GM12878 (cell line): ENCODE results near the gene ACO1. TPM values are rescaled to one million over a fixed set of nuclear protein-coding genes. Genes with fewer than 3 reads are reported as not detected.

Source experiments
- ATAC-seq: fragments of 200-7000 bp; cut with Tn5 transposase; 3 replicates; pipeline ENCODE4 v1.9.1; 2020; ENCODE audit warnings: mild to moderate bottlenecking, moderate library complexity
- BruUV-seq: library from RNA; stranded (reverse); fragments of 400-500 nt; replicated peaks from 2 replicates; lab custom pipeline; 2021; lab: Mats Ljungman, UMichigan
- CTCF ChIA-PET: fragments of 300-600 bp; sonication (Branson Sonifier 250); formaldehyde crosslinking; extraction: SDS; loops from one replicate; lab custom pipeline; 2021; ENCODE audit warnings: inconsistent platforms; lab: Yijun Ruan, JAX
- POLR2A ChIA-PET: fragments of 350-600 bp; formaldehyde crosslinking; extraction: SDS; loops from one replicate; lab custom pipeline; 2021; ENCODE audit warnings: inconsistent platforms; lab: Charles Lee
- RAD21 ChIA-PET: fragments of 300-600 bp; sonication (Branson Sonifier 250); formaldehyde crosslinking; loops from one replicate; lab custom pipeline; 2023; ENCODE audit warnings: antibody characterized with exemption; ENCODE audit not compliant: unreplicated experiment; lab: Charles Lee
- SMC1A ChIA-PET: fragments of 300-600 bp; sonication (Branson Sonifier 250); formaldehyde crosslinking; loops from one replicate; lab custom pipeline; 2023; ENCODE audit not compliant: unreplicated experiment, uncharacterized antibody; lab: Charles Lee
- DNase-seq: peaks from one replicate; pipeline ENCODE4 v3.0.0-alpha.2; 2011; ENCODE audit warnings: low read depth, low spot score
- FAIRE-seq: peaks from 3 replicates; lab custom pipeline; 2011; peaks lifted over from hg19 to GRCh38; lab: Jason Lieb, UNC
- H2AFZ ChIP-seq: 2 replicates; pipeline ENCODE4 v1.6.0; 2011; ENCODE audit warnings: low read depth, low read length, control low read depth; ENCODE audit not compliant: control insufficient read depth
- H3K27ac ChIP-seq: 2 replicates; pipeline ENCODE4 v1.5.1; 2011; ENCODE audit warnings: control low read depth; ENCODE audit not compliant: control insufficient read depth, insufficient read depth
- H3K27me3 ChIP-seq, 2 experiments: replicated peaks in 1 of 2; 2 replicates each; pipeline versions ENCODE4 v1.6.0 to v1.6.1; 2011; ENCODE audit warnings: low read length in 1 of 2; ENCODE audit not compliant: control insufficient read depth in 2 of 2, insufficient read depth in 2 of 2
- H3K36me3 ChIP-seq, 2 experiments: 2 replicates each; pipeline ENCODE4 v1.5.1; 2011; ENCODE audit warnings: low read length in 1 of 2; ENCODE audit not compliant: control insufficient read depth in 2 of 2, insufficient read depth in 2 of 2
- H3K4me1 ChIP-seq: 2 replicates; pipeline ENCODE4 v1.6.1; 2011; ENCODE audit warnings: mild to moderate bottlenecking, low read length, moderate library complexity, mixed read lengths; ENCODE audit not compliant: control insufficient read depth, insufficient read depth
- H3K4me2 ChIP-seq: 2 replicates; pipeline ENCODE4 v1.6.0; 2011; ENCODE audit warnings: control low read depth; ENCODE audit not compliant: control insufficient read depth, insufficient read depth
- H3K4me3 ChIP-seq: fragments of 200-600 bp; sonication (generic); 2 replicates; pipeline ENCODE4 v1.5.1; 2016
- H3K79me2 ChIP-seq: 2 replicates; pipeline ENCODE4 v1.6.0; 2011; ENCODE audit warnings: low read length; ENCODE audit not compliant: control insufficient read depth, insufficient read depth
- H3K9ac ChIP-seq: 2 replicates; pipeline ENCODE4 v1.8.0; 2011; ENCODE audit warnings: low read length, control low read depth, mixed read lengths; ENCODE audit not compliant: control insufficient read depth, insufficient read depth
- H3K9me3 ChIP-seq: replicated peaks from 3 replicates; pipeline ENCODE4 v1.5.1; 2011; ENCODE audit warnings: mild to moderate bottlenecking, low read length; ENCODE audit not compliant: control insufficient read depth, insufficient read depth
- H4K20me1 ChIP-seq: 2 replicates; pipeline ENCODE4 v1.6.0; 2011; ENCODE audit not compliant: control insufficient read depth, insufficient read depth
- EGR1 ChIP-seq, 2 experiments: IDR thresholded peaks; 1 replicate in 1 of 2; 2 replicates in 1 of 2; pipeline ENCODE4 v1.6.1; 2011 to 2012; ENCODE audit warnings: low read depth in 2 of 2, low read length in 2 of 2, borderline replicate concordance in 1 of 2, mild to moderate bottlenecking in 1 of 2, moderate library complexity in 1 of 2
- NR2C1 ChIP-seq: fragments of 450-650 bp; IDR thresholded peaks from 2 replicates; pipeline ENCODE4 v1.6.1; 2017; ENCODE audit warnings: antibody characterized with exemption, mild to moderate bottlenecking, moderate library complexity
- PAX5 ChIP-seq: IDR thresholded peaks from 2 replicates; pipeline ENCODE4 v1.6.1; 2011; ENCODE audit warnings: low read depth, low read length, borderline replicate concordance
- SMAD1 ChIP-seq: fragments of 450-650 bp; IDR thresholded peaks from 2 replicates; pipeline ENCODE4 v1.6.1; 2018; ENCODE audit warnings: mild to moderate bottlenecking, low read depth; ENCODE audit not compliant: partially characterized antibody
- ZSCAN29 ChIP-seq: fragments of 450-650 bp; IDR thresholded peaks from 2 replicates; pipeline ENCODE4 v1.6.1; 2017; ENCODE audit warnings: mild to moderate bottlenecking, moderate library complexity
- ZZZ3 ChIP-seq: IDR thresholded peaks from 2 replicates; pipeline ENCODE4 v1.6.1; 2011; ENCODE audit warnings: low read depth; ENCODE audit not compliant: control insufficient read depth, insufficient read length
- WGBS: methylation state at CpG from one replicate; pipeline ENCODE4 v1.1.6; 2016; ENCODE audit warnings: low lambda C conversion rate; ENCODE audit not compliant: insufficient replicate concordance, insufficient coverage; ENCODE audit errors: missing lambda C conversion rate; 5-methylcytosine and 5-hydroxymethylcytosine counted together
- in situ Hi-C: fragments of 300-500 bp; cut with MboI; formaldehyde crosslinking; loops from 9 replicates; pipeline ENCODE4 v1.14.3; 2018; ENCODE audit warnings: mixed read lengths
- intact Hi-C: fragments of 100-400 bp; cut with micrococcal nuclease; formaldehyde crosslinking; loops from one replicate; pipeline ENCODE4 v1.14.2; 2022; ENCODE audit not compliant: unreplicated experiment
- polyA plus RNA-seq, 11 experiments: library from polyadenylated mRNA; depleted of rRNA in 4 of 11; unstranded in 6 of 11; stranded (reverse) in 5 of 11; fragments of >200 nt; fragmentation: Nextera tagmentation in 4 of 11; fragmentation: Illumina TruSeq in 1 of 11; extraction: Ambion mirVana in 4 of 11; extraction: Trizol in 1 of 11; gene quantifications; 1 replicate in 1 of 11; 2 replicates in 10 of 11; pipeline versions ENCODE4 v1.2.1 to v1.2.3, GENCODE V29; 2011 to 2016; ENCODE audit warnings: inconsistent platforms in 2 of 11, missing spikeins in 2 of 11, low read depth in 1 of 11
- total RNA-seq, 4 experiments: library from RNA; depleted of rRNA in 3 of 4; stranded (reverse); fragments of >200 nt in 3 of 4; fragmentation: Illumina TruSeq in 1 of 4; extraction: Trizol in 1 of 4; gene quantifications; 2 replicates each; pipeline versions ENCODE4 v1.2.1 to v1.2.3, GENCODE V29; 2013 to 2021
- TF ChIP-seq, protein P1 (sequence below): fragments of 150-350 bp; IDR thresholded peaks from 2 replicates; pipeline ENCODE4 v1.6.1; 2014; ENCODE audit warnings: mild to moderate bottlenecking, low read depth, low read length
- TF ChIP-seq, protein P2 (sequence below): IDR thresholded peaks from 2 replicates; pipeline ENCODE4 v1.6.1; 2011; ENCODE audit warnings: borderline replicate concordance, low read depth, mild to moderate bottlenecking, moderate library complexity, mixed read lengths, low read length; ENCODE audit not compliant: insufficient read depth; ENCODE audit errors: extremely low read length
- TF ChIP-seq, protein P3 (sequence below): IDR thresholded peaks from 2 replicates; pipeline ENCODE4 v1.6.1; 2011; ENCODE audit warnings: mild to moderate bottlenecking, low read depth, low read length, moderate library complexity; ENCODE audit not compliant: insufficient replicate concordance

The ACO1 gene
- total and polyA plus RNA-seq, 10 of the 15 experiments (the other 5 are each of a cell fraction or from before 2014, with no cell fraction given), result 0.21 to 6.5 (median 3.3) TPM

DNA sequence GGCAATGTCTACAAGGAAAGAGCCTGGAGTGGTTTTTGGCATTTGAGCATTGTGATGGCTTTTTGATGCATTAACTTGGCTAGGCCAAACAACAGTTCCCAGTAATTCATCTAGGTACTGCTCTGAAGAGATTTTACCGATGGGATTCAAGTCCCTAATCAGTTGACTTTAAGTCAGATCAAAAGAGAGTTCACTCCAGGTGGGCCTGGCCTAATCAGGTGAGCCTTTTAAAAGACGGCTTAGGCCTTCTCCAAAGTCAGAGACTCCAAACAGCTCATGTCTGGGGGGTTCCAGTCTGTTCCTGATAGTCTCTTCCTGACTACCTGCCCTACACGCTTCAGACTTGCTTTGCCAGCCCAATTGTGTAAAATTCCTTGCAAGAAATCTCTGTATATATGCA is 87.9 kb downstream of the ACO1 start:
- ChIA-PET POLR2A (no interaction called here), SMC1A (no interaction called here), CTCF (interaction anchor here (1.6 kb wide), 1 partner anchor 108 kb away, joined by 5 read pairs; no protein-coding TSS in a partner anchor), RAD21 (no interaction called here)
- no peaks in the 10 kb centered on the region for H4K20me1 ChIP-seq
- H3K27me3 ChIP-seq, result no peaks in the 10 kb centered on the region
- intact Hi-C loops, result loop anchor here (5.0 kb wide), 1 partner anchor 85 kb away; no protein-coding TSS in a partner anchor
- in situ Hi-C loops, result no loop called here
- no peak overlapping the region for H3K27ac ChIP-seq
- H3K4me3 ChIP-seq, result no peak overlapping the region
- WGBS, result 97% methylated on average over 3 of the region's 3 CpGs
- H2AFZ ChIP-seq, result no peak overlapping the region
- no peak for FAIRE-seq
- no TSS peak for BruUV-seq
- no peak overlapping the region for H3K9ac ChIP-seq
- no peaks in the 10 kb centered on the region for H3K9me3 ChIP-seq
- peaks cover 0 to 7% of the 10 kb centered on the region in 2 experiments; a peak in 2 of 4 replicates for H3K36me3 ChIP-seq
- TF ChIP-seq PAX5, result no peak
- no peak for TF ChIP-seq EGR1 (IDR thresholded peaks at IDR 0.05; ENCODE audit: borderline replicate concordance in 1 of 2, low read depth in 2 of 2, low read length in 2 of 2)
- H3K79me2 ChIP-seq, result no peaks in the 10 kb centered on the region
- DNase-seq, result no peak
- no peaks in the 10 kb centered on the region for H3K4me1 ChIP-seq
- H3K4me2 ChIP-seq, result no peak overlapping the region
- no peak for ATAC-seq

DNA sequence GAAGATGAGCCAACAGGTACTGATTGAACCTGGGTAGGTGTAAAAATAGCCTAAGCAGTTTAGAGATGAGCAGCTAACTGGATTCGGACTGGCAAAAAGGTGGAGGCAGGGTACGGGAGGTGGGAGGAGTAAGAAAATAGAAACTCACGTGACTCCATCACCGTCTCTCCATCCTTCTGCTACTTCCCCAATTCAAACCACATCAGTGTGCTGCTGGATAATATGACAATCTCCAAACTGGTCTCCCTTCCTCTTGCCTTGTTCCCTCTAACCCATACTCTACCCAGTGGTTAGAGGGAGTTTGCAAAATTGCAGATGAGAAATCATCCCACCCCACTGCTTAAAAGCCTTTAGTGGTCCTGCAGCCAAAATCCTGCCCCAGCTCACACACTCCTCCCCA is 98.9 kb downstream of the ACO1 start:
- WGBS, result 98% methylated on average over 4 of the region's 4 CpGs
- Histone ChIP-seq H2AFZ (no peak overlapping the region), H3K27ac (no peak overlapping the region), H3K4me2 (no peak overlapping the region), H3K79me2 (no peaks in the 10 kb centered on the region), H3K4me3 (no peak overlapping the region), H3K9ac (no peak overlapping the region), H4K20me1 (no peaks in the 10 kb centered on the region), H3K9me3 (no peaks in the 10 kb centered on the region), H3K4me1 (no peaks in the 10 kb centered on the region), H3K27me3 (no peaks in the 10 kb centered on the region), H3K36me3 (peaks cover 0 to 19% of the 10 kb centered on the region in 2 experiments; a peak in 3 of 4 replicates)
- RAD21 ChIA-PET, result no interaction called here
- BruUV-seq, result no TSS peak
- SMC1A ChIA-PET, result interaction anchor here (0.5 kb wide), 1 partner anchor 67 kb away, joined by 3 read pairs; no protein-coding TSS in a partner anchor
- POLR2A ChIA-PET, result no interaction called here
- TF ChIP-seq, protein P1, sequence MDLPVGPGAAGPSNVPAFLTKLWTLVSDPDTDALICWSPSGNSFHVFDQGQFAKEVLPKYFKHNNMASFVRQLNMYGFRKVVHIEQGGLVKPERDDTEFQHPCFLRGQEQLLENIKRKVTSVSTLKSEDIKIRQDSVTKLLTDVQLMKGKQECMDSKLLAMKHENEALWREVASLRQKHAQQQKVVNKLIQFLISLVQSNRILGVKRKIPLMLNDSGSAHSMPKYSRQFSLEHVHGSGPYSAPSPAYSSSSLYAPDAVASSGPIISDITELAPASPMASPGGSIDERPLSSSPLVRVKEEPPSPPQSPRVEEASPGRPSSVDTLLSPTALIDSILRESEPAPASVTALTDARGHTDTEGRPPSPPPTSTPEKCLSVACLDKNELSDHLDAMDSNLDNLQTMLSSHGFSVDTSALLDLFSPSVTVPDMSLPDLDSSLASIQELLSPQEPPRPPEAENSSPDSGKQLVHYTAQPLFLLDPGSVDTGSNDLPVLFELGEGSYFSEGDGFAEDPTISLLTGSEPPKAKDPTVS, result no peak
- TF ChIP-seq, protein P2, sequence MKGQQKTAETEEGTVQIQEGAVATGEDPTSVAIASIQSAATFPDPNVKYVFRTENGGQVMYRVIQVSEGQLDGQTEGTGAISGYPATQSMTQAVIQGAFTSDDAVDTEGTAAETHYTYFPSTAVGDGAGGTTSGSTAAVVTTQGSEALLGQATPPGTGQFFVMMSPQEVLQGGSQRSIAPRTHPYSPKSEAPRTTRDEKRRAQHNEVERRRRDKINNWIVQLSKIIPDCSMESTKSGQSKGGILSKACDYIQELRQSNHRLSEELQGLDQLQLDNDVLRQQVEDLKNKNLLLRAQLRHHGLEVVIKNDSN, result no peak
- TF ChIP-seq, protein P3, sequence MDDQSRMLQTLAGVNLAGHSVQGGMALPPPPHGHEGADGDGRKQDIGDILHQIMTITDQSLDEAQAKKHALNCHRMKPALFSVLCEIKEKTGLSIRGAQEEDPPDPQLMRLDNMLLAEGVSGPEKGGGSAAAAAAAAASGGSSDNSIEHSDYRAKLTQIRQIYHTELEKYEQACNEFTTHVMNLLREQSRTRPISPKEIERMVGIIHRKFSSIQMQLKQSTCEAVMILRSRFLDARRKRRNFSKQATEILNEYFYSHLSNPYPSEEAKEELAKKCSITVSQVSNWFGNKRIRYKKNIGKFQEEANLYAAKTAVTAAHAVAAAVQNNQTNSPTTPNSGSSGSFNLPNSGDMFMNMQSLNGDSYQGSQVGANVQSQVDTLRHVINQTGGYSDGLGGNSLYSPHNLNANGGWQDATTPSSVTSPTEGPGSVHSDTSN, result no peak
- TF ChIP-seq ZSCAN29, result no peak
- TF ChIP-seq ZZZ3, result no peak
- no peak for TF ChIP-seq SMAD1
- no peak for TF ChIP-seq NR2C1
- no peak for TF ChIP-seq PAX5
- FAIRE-seq (no peak), DNase-seq (no peak), ATAC-seq (no peak)
- in situ Hi-C loops (no loop called here), intact Hi-C loops (no loop called here)
- CTCF ChIA-PET, result interaction anchor here (1.7 kb wide), 1 partner anchor 13 kb away, joined by 4 read pairs; no protein-coding TSS in a partner anchor
